RWPE1 (cell line): ENCODE measurements around the gene MAGI1.
A peak's percentile ranks its signal among the peaks of the same experiment; 100 is the strongest.
"Not testable (repeated sequence)": the region's sequence is repeated elsewhere in the genome, so short reads cannot be mapped to it uniquely, and the experiment has no call there.

Source experiments
- CTCF ChIA-PET: fragments of 350-600 bp; sonication (Branson Sonifier 250); formaldehyde crosslinking; extraction: SDS; loops from one replicate; lab custom pipeline; 2021; lab: Yijun Ruan, JAX
- POLR2A ChIA-PET: fragments of 400-600 bp; formaldehyde crosslinking; extraction: SDS; loops from one replicate; lab custom pipeline; 2020; ENCODE audit warnings: antibody characterized with exemption; ENCODE audit not compliant: low non-redundant PET; lab: Yijun Ruan, JAX
- DNase-seq: peaks from one replicate; pipeline ENCODE4 v3.0.0; 2012; ENCODE audit warnings: low spot score
- H3K27ac ChIP-seq: fragments of 450-650 bp; 2 replicates; pipeline ENCODE4 v1.5.1; 2017
- TF ChIP-seq, protein P1 (sequence below): fragments of 450-650 bp; conservative IDR thresholded peaks from 2 replicates; pipeline ENCODE4 v1.5.1; 2017; ENCODE audit warnings: low read depth, mild to moderate bottlenecking

Gene MAGI1

DNA sequence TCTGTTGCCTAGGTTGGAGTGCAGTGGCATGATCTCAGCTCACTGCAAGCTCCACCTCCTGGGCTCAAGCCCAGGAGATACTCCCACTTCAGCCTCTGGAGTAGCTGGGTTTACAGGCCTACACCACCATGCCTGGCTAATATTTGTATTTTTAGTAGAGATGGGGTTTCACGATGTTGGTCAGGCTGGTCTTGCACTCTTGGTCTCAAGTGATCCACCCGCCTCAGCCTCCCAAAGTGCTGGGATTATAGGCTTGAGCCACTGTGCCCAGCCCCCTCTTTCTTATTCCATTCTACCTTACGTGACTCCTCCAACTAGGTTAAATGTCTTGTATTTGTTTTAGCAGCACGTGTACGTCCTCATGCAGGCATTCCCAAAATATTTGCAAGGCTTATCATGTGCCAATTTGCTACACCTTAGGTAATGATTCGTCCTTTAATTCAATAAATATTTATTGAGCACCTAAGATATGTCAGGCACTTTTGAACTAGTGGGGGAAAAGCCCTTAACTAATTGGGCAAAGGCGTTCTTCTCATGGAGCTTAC, 14.9 kb upstream of the MAGI1 start:
- ChIA-PET POLR2A (no interaction called here), CTCF (no interaction called here)
- no peak for DNase-seq
- TF ChIP-seq, protein P1, sequence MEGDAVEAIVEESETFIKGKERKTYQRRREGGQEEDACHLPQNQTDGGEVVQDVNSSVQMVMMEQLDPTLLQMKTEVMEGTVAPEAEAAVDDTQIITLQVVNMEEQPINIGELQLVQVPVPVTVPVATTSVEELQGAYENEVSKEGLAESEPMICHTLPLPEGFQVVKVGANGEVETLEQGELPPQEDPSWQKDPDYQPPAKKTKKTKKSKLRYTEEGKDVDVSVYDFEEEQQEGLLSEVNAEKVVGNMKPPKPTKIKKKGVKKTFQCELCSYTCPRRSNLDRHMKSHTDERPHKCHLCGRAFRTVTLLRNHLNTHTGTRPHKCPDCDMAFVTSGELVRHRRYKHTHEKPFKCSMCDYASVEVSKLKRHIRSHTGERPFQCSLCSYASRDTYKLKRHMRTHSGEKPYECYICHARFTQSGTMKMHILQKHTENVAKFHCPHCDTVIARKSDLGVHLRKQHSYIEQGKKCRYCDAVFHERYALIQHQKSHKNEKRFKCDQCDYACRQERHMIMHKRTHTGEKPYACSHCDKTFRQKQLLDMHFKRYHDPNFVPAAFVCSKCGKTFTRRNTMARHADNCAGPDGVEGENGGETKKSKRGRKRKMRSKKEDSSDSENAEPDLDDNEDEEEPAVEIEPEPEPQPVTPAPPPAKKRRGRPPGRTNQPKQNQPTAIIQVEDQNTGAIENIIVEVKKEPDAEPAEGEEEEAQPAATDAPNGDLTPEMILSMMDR: no peak
- H3K27ac ChIP-seq: no peak overlapping the region

DNA sequence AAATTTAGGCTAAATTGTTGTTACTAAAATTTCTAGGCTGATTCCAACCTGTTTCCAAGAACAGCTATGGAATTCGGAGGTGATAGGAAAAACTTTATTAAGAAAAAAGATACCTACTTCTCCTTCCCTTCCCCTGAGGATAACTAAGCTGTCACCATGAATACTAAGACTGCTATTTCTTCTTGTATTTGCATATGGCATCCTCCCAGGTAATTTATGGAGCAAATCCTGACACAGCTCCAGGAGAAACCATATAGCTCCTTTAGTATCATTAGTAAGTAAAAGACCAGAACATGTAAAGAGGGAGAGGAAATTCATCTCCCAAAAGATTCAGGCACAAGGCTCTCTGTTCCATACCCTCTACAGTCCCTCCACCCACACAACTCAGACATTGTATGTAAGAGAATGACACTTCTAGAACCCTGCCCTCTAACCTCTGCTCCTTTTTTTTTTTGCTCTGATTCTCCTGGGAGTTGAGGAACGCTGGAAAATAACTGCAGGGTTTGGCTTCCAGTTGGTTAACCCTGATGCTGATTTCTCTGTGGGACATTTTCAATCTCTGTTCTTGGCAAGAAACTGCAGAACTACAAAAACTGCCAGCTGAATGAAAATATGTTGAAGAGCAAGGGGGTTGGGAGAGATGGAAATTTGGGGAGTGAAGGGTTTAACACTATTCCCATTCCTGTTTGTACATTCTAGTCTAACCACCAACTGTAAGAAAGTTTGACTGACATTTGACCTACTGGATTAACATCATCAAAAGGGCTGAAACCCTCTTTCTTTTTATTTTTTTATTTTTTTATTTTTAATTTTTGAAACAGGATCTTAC, 14.2 kb upstream of the MAGI1 start:
- DNase-seq: no peak
- CTCF ChIA-PET: no interaction called here
- POLR2A ChIA-PET: no interaction called here
- TF ChIP-seq, protein P1: no peak
- no peak overlapping the region for H3K27ac ChIP-seq

DNA sequence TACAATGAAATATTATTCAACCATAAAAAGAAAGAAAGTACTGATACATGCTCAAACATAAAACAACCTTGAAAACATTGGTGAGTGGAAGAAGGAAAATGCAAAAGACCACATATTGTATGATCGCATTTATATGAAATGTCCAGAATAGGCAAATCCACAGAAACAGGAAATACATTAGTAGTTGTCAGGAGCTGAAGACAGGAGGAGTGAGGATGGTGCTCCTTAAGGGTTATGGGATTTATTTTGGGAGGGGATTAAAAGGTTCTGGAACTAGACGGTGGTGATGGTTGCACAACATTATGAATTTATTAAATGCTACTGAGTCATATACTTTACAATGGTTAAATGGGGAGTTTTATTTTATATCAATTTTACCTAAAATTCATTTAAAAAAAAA, 12.1 kb upstream of the MAGI1 start:
- TF ChIP-seq, protein P1: no peak
- ChIA-PET CTCF (no interaction called here), POLR2A (no interaction called here)
- H3K27ac ChIP-seq: no peak overlapping the region
- no peak for DNase-seq

DNA sequence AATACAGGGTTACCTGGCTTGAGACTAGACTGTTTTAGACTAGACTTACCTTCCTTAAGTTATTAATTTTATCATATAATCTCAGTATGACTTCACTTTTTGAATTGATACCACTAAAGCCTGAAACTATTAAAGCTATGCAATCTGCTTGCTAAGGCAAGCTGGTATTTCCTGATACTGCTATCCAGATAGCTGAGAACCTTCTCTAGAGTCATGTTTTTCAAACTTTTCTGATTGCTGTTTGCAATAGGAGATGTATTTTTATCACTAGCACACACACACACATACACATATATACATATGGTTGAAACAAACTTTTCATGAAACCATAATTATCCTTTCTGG, 9.3 kb upstream of the MAGI1 start:
- no peak for DNase-seq
- TF ChIP-seq, protein P1: no peak
- ChIA-PET CTCF (interaction anchor here (0.6 kb wide), 1 partner anchor 1212 kb away, joined by 3 read pairs; no protein-coding TSS in a partner anchor), POLR2A (no interaction called here)
- no peak overlapping the region for H3K27ac ChIP-seq

DNA sequence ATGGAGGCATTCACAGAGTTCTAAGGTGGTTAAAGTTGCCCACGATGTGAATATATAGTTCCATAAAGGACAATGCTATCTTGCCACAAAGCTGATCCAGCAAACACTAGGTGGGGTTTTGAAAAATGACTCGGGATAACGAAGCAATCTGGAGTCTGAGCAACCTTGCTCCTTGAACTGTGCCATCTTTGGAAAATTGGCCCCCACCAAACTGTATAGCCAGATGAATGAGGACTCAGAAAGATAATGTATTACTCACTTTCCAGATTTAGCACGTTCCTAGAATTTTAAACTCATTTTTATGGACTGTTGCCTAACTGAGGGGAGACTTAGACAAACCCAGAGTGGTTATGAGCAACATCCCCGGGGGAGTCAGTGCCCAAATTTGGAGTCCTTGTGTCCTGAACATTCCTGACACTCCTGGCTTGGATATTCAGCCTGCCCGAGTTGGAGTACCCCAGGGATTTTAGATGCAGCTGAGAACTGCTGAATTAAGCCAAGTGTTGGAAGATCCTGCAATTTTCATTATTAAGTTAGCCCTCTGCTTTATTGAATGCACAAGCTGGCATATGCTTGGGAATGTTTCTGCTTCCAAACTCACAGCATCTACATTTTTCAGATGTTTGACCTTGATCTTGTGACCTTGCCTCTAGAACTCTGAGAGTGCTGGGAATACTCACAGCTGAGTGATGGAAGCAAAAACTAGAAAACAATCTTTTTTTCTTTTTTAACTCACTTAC, 8.8 kb upstream of the MAGI1 start:
- POLR2A ChIA-PET: no interaction called here
- H3K27ac ChIP-seq: no peak overlapping the region
- TF ChIP-seq, protein P1: no peak
- DNase-seq: peak; percentile 33
- CTCF ChIA-PET: interaction anchor here (0.6 kb wide), 1 partner anchor 1213 kb away, joined by 3 read pairs; no protein-coding TSS in a partner anchor

DNA sequence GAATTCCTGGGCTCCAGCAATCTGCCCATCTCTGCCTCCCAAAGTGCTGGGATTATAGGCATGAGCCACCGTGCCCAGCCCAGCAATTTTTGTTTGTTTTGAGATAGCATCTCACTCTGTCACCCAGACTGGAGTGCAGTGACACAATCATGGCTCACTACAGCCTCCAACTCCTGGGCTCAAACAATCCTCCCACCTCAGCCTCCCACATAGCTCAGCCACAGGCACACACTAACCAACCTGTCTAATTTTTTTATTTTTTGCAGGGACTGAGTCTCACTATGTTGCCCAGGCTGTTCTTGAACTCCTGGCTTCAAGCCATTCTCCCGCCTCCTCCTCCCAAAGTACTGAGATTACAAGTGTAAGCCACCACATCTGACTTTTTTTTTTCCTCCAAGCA, 7.6 kb upstream of the MAGI1 start:
- H3K27ac ChIP-seq, POLR2A ChIA-PET, CTCF ChIA-PET, DNase-seq: not testable (repeated sequence)

DNA sequence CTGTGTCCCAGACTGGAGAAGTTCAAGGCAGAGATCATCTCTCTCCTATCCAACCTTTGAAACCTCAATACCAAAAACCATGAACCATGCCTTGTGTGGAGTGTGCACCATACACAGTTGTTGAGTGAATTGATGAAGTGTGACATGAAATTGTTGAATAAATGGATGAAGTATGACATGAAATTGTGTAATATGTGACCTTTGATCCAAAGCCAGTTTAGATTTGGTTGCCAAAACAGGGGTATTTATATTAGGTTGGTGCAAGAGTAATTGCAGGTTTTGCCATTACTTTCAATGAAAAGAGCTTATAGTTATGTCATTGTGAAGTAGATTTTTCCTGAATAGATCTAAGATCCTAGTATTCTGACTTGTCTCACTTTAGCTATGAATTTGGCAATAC, 3.1 kb upstream of the MAGI1 start:
- ChIA-PET POLR2A (no interaction called here), CTCF (no interaction called here)
- no peak overlapping the region for H3K27ac ChIP-seq
- TF ChIP-seq, protein P1: no peak
- DNase-seq: no peak
